ENCODE measurements around the gene HIRIP3.
"Not testable (repeated sequence)": the region's sequence is repeated elsewhere in the genome, so short reads cannot be mapped to it uniquely, and the experiment has no call there.

The HIRIP3 gene

GRCh38 chr16:30025156-30025555 is 29.7 kb upstream of the HIRIP3 start:
- DNase-seq (ENCODE audit: low read depth) = no peak
- H3K4me3 ChIP-seq (ENCODE audit: low read length) = no peak overlapping the region
- no peak for TF ChIP-seq CTCF (conservative IDR thresholded peaks at IDR 0.05; ENCODE audit: low read length)

GRCh38 chr16:30024451-30024850 is 29.0 kb upstream of the HIRIP3 start:
- no peak for DNase-seq (ENCODE audit: low read depth)
- H3K4me3 ChIP-seq (ENCODE audit: low read length) = no peak overlapping the region
- TF ChIP-seq CTCF (conservative IDR thresholded peaks at IDR 0.05; ENCODE audit: low read length) = no peak

GRCh38 chr16:30023586-30023985 is 28.2 kb upstream of the HIRIP3 start:
- DNase-seq (ENCODE audit: low read depth) = no peak
- no peak for TF ChIP-seq CTCF (conservative IDR thresholded peaks at IDR 0.05; ENCODE audit: low read length)
- H3K4me3 ChIP-seq (ENCODE audit: low read length) = no peak overlapping the region

- no peak within 1 kb of the TSS for H3K4me3 ChIP-seq (ENCODE audit: low read length)
- no peak for TF ChIP-seq CTCF (conservative IDR thresholded peaks at IDR 0.05; ENCODE audit: low read length)
- DNase-seq (ENCODE audit: low read depth) = no peak
These were observed 27.5 kb upstream of the HIRIP3 start, which contains the start of gene C16orf92 for GRCh38 chr16:30022887-30023286. Gene C16orf92, plus strand, starts transcription at chr16:30023198. Its CDS starts 143 bp downstream, at chr16:30023341.

- DNase-seq (ENCODE audit: low read depth) = no peak
- H3K4me3 ChIP-seq (ENCODE audit: low read length) = no peak overlapping the region
- TF ChIP-seq CTCF (conservative IDR thresholded peaks at IDR 0.05; ENCODE audit: low read length) = no peak
These were observed 23.3 kb upstream of the HIRIP3 start for GRCh38 chr16:30018731-30019158.

GRCh38 chr16:30017937-30018336 is 22.5 kb upstream of the HIRIP3 start:
- DNase-seq (ENCODE audit: low read depth); H3K4me3 ChIP-seq (ENCODE audit: low read length): not testable (repeated sequence)

- no peak overlapping the region for H3K4me3 ChIP-seq (ENCODE audit: low read length)
- TF ChIP-seq CTCF (conservative IDR thresholded peaks at IDR 0.05; ENCODE audit: low read length) = no peak
- no peak for DNase-seq (ENCODE audit: low read depth)
These were observed 21.9 kb upstream of the HIRIP3 start for GRCh38 chr16:30017277-30017656.
